Measurements from ENCODE around the gene KISS1R. TPM values are rescaled to one million over a fixed set of nuclear protein-coding genes. Genes with fewer than 3 reads are reported as not detected.

KISS1R gene
- total RNA-seq, 1 experiment from 2014 or later: not detected

- H3K4me1 Mint-ChIP-seq (ENCODE audit: insufficient read depth, unreplicated experiment): peaks cover 18% of the 10 kb centered on the region
- H3K9me3 Mint-ChIP-seq (ENCODE audit: unreplicated experiment): no peaks in the 10 kb centered on the region
- intact Hi-C loops (cut with micrococcal nuclease): no loop called here
- no peak overlapping the region for H3K4me3 Mint-ChIP-seq (ENCODE audit: unreplicated experiment)
- BruUV-seq (replicated peaks): no TSS peak
- no peak overlapping the region for H3K27ac Mint-ChIP-seq (ENCODE audit: low read depth, unreplicated experiment)
- ChIA-PET CTCF (interaction anchor here (0.5 to 0.9 kb wide), 2 partner anchors 9 to 50 kb away, joined by 3 read pairs; no protein-coding TSS in a partner anchor), POLR2A (interaction anchor here (0.6 to 1.2 kb wide), 3 partner anchors 8 to 131 kb away, joined by 3 read pairs; no protein-coding TSS in a partner anchor)
- TF ChIP-seq CTCF (IDR thresholded peaks at IDR 0.05; ENCODE audit: unreplicated experiment): no peak
- no peak for DNase-seq (ENCODE audit: unreplicated experiment)
- H3K36me3 Mint-ChIP-seq (ENCODE audit: insufficient read depth, unreplicated experiment): peaks cover 23% of the 10 kb centered on the region
- H3K27me3 Mint-ChIP-seq (ENCODE audit: insufficient read depth, unreplicated experiment): no peaks in the 10 kb centered on the region
Observed at GRCh38 chr19:931860-932647, 14.9 kb downstream of the KISS1R start.

- Mint-ChIP-seq H3K36me3 (ENCODE audit: insufficient read depth, unreplicated experiment) (peaks cover 30% of the 10 kb centered on the region), H3K4me3 (ENCODE audit: unreplicated experiment) (peak overlapping the region; percentile 36), H3K27me3 (ENCODE audit: insufficient read depth, unreplicated experiment) (no peaks in the 10 kb centered on the region), H3K4me1 (ENCODE audit: insufficient read depth, unreplicated experiment) (peaks cover 18% of the 10 kb centered on the region), H3K27ac (ENCODE audit: low read depth, unreplicated experiment) (no peak overlapping the region), H3K9me3 (ENCODE audit: unreplicated experiment) (no peaks in the 10 kb centered on the region)
- CTCF ChIA-PET: no interaction called here
- POLR2A ChIA-PET: interaction anchor here (0.8 to 1.5 kb wide), 7 partner anchors 8 to 236 kb away, joined by 3 to 7 read pairs (median 3); partner anchors contain the start of genes MED16, R3HDM4, RNU6-9 and WDR18
- TF ChIP-seq CTCF (IDR thresholded peaks at IDR 0.05; ENCODE audit: unreplicated experiment): no peak
- intact Hi-C loops (cut with micrococcal nuclease): no loop called here
- DNase-seq (ENCODE audit: unreplicated experiment): peak; percentile 77
- BruUV-seq (replicated peaks): no TSS peak
Observed at GRCh38 chr19:932648-933552, 15.8 kb downstream of the KISS1R start.

GRCh38 chr19:933553-933882, 16.4 kb downstream of the KISS1R start:
- Mint-ChIP-seq H3K27me3 (ENCODE audit: insufficient read depth, unreplicated experiment) (no peaks in the 10 kb centered on the region), H3K4me3 (ENCODE audit: unreplicated experiment) (peak overlapping the region; percentile 14), H3K9me3 (ENCODE audit: unreplicated experiment) (no peaks in the 10 kb centered on the region), H3K27ac (ENCODE audit: low read depth, unreplicated experiment) (no peak overlapping the region), H3K36me3 (ENCODE audit: insufficient read depth, unreplicated experiment) (peaks cover 30% of the 10 kb centered on the region), H3K4me1 (ENCODE audit: insufficient read depth, unreplicated experiment) (peaks cover 18% of the 10 kb centered on the region)
- no peak for DNase-seq (ENCODE audit: unreplicated experiment)
- BruUV-seq (replicated peaks): no TSS peak
- POLR2A ChIA-PET: interaction anchor here (0.6 to 1.5 kb wide), 7 partner anchors 8 to 236 kb away, joined by 3 to 7 read pairs (median 3); partner anchors contain the start of genes MED16, R3HDM4, RNU6-9 and WDR18
- intact Hi-C loops (cut with micrococcal nuclease): no loop called here
- CTCF ChIA-PET: no interaction called here
- TF ChIP-seq CTCF (IDR thresholded peaks at IDR 0.05; ENCODE audit: unreplicated experiment): no peak
